ENCODE data around the gene LRRC4.

- no peak for TF ChIP-seq CTCF (conservative IDR thresholded peaks at IDR 0.05; ENCODE audit: low read depth, low read length)
- no peak for TF ChIP-seq EZH2 (IDR thresholded peaks at IDR 0.05; ENCODE audit: low read length, unreplicated experiment)
Observed at GRCh38 chr7:127997226-127997922, 33.9 kb downstream of the LRRC4 start.
